Measurements from ENCODE around the gene NUBP2.
"Not testable (repeated sequence)": the region's sequence is repeated elsewhere in the genome, so short reads cannot be mapped to it uniquely, and the experiment has no call there.

Gene NUBP2

DNA sequence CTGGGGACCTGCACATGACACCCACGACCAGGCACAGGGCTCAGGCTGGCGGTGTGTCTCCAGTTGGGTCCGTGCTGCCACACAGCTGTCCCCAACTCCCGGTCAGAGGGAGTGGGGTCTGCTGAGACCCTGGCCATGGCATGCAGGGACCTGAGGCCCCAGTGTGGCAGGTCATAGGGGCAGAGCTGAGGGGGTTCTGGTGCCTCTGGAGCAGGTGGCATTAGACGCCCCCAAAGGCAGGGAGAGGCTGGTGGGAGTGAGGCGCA is 4.2 kb downstream of the NUBP2 start:
- DNase-seq: no peak

DNA sequence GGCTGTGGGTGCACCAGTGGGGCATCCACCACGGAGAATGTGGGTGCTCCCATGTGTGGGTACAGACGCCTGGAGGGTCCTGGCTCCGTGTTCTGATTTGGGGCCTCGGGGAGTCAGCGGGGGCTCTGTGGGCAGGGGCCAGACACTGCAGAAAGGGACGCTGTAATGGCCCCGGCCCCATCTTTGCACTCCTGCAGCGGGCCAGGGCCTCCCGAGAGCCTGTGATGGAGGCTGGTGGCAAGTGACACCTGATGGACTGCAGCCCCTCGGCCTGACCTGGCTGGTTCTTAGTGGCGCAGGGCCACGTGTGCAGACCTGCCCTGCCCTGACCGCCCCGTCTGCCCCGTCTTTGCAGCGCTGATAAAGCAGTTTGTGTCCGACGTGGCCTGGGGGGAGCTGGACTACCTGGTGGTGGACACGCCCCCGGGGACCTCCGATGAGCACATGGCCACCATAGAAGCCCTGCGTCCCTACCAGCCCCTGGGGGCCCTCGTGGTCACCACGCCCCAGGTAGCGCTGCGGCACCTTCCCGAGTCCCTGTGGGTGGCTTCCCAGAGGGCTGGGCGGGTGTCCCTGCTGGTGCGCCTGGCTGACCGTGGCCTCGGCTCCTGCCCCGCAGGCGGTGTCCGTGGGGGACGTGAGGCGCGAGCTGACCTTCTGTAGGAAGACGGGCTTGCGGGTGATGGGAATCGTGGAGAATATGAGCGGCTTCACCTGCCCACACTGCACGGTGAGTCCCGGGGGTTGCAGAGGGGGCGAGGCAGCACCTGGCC is 4.7 kb downstream of the NUBP2 start:
- DNase-seq: no peak

DNA sequence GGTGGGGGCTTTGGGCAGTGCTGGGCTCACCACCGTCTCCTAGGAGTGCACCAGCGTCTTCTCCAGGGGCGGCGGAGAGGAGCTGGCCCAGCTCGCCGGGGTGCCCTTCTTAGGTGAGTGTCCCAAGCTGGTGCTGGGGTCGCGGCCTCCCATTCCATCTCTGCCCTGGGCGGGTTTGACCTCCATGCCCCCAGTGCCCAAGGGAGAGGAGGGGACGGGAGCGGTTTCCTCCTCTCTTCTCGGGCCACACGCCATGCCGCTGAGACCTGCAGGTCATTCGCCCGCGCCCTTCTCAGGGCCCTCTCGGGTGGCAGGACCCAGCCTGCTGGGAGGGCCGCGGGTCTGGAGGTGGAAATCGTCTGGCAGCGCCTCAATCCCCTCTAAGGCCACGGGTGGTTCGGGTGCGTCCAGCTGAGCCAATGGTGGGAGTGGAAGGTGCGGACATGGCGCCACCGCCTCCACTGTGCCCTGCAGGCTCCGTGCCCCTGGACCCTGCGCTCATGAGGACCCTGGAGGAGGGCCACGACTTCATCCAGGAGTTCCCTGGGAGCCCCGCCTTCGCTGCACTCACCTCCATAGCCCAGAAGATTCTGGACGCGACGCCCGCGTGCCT is 5.4 kb downstream of the NUBP2 start:
- no peak for DNase-seq

DNA sequence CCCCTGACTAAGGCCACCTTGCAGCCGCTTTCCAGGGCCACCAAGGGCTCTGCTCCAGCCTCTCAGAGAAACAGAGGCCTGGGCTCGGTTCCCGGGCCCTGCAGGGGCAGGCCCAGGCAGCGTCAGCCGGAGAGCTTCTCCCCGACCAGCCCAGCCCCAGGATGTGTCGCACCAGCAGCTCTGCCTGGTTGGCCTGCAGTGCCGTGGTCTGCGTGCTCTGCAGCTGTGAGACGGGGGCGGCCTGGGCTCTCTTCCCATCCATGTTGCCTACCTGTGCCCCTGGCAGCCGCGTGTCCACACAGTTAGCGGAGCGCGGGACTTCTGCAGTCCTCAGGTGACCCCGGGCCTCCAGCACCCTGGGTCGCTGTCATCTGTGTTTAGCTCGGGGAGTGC is 5.9 kb downstream of the NUBP2 start:
- DNase-seq: no peak

DNA sequence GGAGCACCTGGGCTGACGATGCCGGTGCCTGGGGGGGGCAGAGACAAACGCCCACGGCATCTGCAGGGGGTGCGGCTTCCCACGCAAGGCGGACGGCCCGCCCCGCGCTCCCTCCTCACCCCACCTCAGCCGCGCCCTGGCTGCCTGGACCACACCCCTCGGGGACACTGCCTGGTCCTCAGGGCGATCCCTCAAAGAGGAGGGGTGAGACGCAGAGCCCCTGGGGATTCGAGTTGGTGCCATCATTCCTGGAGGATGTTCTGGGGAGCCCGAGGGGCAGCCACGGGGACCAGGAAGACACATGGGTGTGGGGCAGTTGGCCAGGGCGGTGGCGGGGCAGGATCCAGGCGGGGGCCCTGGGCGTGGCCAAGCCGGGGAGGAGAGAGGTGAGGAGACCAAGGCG is 6.9 kb downstream of the NUBP2 start:
- no peak for DNase-seq

DNA sequence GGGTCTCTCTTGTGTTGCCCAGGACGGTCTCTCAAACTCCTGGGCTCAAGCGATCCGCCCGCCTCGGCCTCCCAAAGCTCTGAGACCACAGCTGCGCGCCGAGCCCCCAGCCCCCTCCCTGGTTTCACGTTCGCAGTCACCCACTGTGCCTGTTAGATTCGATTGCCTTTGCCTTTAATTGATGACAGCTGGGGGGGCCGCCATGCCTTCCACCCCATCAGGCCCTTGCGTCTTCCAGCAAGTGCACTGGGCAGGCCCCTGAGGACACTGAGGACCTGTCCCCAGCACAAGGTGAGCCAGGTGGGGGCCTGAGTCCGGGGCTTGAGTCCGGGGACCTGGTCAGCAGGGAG is 7.5 kb downstream of the NUBP2 start:
- DNase-seq: no peak

DNA sequence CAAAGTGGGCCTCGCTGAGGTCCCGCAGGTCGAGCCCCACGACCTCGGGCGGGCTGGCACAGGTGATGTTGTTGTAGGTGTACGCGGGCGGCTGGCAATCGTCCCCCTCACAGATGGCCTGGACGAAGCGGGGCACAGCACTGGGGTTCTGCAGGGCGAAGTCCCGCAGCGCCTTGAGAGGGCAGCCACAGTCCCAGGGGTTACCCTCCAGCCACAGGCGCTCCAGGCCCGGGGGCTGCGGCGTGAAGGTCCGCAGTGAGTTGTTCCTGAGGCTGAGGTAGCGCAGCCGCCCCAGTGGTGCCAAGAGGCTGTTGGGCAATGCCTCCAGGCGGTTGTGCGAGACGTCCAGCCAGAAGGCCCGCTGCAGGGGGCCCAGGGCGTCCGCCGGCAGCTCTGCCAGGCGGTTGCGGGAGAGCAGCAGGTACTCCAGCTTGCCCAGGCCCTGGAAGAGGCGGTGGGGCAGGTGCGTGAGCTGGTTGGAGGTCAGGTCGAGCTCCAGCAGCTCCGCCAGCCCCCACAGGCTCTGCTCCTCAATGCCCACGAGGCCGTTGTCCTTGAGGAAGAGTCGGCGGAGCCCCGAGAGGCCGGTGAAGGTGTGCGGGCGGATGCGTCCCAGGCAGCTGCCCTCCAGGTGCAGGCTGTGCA is 8.0 kb downstream of the NUBP2 start:
- DNase-seq: no peak

DNA sequence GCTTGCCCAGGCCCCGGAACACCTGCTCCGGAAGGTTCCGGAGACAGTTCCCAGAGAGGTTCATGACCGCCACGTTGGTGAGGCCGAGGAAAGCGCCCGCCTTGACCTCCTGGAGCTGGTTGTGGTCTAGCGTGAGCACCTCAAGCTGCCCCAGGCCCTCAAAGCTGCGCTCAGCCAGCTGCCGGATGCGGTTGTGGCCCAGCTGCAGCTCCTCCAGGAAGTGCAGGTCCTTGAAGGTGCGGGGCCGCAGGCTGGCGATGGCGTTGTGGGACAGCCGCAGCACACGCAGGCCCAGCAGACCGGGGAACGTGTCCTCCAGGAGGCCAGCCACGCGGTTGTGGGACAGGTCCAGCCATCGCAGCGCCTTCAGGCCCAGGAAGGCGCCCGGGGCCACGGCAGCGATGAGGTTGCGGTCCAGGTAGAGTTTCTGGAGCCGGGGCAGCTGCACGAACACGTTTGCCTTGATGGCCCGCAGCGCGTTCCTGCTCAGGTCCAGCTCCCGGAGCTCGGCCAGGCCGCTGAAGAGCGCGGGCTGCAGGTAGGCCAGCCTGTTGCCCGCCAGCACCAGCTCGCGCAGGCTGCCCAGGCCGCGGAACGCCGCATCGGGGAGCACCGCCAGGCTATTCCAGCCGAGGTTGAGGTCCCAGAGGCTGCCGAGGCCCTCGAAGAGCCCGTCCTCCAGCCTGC is 8.6 kb downstream of the NUBP2 start:
- DNase-seq: no peak

DNA sequence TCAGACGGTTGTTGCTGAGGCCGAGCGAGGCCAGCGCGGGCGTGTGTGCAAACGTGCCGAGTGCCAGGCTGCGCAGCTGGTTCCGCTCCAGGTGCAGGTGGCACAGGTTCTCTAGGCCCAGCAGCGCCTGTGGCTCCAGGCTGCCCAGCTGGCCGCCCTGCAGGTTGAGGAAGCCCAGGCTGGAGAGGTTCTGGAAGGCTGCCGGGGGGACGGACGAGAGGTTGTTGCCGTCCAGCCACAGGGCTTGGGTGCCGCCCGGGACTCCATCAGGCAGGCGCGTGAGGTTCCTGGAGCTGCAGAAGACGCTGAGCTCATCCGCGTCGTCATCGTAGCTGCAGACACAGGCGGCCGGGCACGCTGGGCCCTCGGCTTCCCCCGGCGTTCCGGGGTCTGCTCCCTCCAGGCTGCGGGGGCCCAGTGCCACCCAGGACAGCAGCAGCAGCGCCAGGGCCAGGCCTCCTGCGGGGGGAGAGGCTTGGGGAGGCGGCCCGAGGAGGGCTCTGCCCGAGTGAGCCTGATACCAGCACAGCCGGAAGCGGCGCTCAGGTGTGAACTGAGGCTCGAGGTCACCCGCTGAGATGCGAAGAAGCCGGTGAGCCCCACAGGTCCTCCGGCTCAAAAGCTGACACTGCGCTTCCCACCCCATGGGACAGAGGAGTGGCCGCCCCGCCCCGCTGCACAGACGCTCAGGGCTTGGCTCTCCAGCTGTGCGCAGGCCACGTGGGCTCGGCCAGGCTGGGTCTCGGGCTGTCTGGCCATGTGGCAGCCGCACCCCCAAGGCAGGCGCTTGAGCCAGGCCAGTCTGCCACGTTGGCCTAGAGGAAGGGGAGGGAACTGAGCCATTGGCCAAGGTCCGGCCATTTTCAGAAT is 9.4 kb downstream of the NUBP2 start:
- DNase-seq: no peak

DNA sequence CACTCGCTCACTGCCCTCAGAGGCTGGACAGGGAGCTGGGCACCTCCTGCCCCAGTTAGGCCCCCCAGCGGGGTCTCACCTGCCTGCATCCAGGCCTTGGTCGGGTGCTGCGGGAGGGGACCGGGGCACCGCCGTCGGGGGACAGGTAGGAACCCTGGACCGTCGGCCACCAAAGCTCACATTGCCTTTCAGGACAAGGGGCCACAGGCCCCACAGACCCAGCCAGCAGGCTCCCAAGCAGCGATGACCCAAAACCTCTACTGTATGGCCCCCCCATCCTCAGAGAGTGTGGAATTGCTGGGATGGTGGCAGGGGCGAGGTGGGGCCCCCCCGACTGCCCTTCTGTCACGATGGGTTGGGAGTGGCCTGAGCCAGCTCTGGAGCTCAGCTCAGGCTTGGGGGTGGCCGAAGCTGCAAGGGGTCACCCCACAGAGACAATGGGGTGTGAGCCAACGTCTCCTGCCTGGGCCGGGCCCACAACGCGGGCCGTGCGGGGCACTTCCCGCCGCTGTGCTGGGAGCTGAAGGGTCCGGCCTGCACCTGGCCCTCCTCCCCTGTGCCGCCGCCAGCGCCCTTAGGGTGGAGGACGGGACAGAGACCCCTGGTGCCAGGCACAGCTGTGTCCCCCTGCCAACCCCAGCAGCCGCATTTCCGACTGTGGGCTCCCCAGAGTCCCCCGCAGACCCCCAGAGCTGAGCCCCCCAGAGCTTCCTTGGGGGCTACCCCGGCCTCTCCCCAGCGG is 10.2 kb downstream of the NUBP2 start:
- DNase-seq: no peak

DNA sequence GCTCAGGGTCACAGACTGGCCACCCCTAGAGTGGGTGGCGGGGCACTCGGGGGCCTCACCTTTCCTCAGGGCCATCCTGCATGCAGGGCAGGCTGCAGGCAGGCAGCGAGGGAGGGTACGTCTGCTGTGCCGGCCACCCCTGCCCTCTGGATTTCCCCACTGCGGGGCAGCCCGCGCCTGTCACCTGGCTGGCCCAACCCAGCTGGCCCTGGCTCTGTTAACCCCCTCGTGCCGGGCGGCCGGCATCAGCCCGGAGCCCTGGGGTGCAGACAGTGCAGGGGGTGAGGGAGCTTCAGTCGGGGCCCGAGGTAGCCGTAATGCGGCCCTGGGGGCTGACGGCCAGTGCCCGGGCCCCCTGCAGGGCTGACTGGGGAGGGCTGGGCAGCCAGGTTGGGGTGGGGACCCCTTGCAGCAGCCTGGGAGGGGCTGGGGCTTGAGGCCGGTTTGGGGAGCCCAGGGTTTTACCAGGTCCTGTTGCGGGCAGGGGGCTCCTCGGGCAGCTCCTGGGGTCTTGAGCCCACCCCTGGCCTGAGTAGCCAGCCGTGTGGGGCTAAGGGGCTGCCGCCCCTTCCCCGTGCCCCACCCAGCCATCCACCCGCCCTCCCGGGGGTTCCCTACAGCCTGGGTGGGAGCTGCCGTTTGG is 10.9 kb downstream of the NUBP2 start, which contains the start of gene IGFALS:
Gene IGFALS (minus strand): TSS at position 128 of the 643 bp plus-strand sequence. CDS start 53 bp downstream, at position 75.
- no peak for DNase-seq

DNA sequence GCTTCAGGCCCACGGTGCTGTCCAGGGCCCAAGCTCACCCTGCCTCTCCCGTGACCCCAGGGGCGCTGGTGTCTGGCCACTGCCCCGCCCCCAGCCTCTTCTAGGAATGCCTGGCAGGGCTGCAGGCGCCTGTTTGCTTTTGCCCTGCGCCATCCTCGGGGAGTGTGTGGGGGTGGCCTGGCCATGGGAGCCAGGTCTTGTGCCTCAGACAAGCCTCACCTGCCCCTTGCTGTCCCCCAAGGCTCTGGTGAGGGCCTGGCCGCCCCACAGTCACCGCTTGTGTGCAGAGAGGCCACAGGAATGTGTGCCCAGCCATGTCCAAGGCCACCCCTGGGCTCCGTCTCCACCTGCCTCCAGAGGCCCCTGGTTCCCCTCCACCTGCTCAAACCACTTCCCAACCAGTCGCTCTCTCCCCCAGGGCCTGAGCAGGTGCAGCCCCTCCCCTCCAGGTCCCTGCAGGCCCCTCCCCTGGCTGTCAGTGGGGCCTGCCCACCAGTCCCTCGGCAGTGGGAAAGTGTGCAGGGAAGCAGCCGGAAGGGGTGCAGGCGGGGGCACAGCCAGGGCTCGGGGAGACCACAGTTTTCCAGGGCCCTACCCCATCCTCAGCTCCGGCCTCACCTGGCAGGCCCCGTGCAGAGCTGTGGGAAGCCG is 11.6 kb downstream of the NUBP2 start:
- no peak for DNase-seq

DNA sequence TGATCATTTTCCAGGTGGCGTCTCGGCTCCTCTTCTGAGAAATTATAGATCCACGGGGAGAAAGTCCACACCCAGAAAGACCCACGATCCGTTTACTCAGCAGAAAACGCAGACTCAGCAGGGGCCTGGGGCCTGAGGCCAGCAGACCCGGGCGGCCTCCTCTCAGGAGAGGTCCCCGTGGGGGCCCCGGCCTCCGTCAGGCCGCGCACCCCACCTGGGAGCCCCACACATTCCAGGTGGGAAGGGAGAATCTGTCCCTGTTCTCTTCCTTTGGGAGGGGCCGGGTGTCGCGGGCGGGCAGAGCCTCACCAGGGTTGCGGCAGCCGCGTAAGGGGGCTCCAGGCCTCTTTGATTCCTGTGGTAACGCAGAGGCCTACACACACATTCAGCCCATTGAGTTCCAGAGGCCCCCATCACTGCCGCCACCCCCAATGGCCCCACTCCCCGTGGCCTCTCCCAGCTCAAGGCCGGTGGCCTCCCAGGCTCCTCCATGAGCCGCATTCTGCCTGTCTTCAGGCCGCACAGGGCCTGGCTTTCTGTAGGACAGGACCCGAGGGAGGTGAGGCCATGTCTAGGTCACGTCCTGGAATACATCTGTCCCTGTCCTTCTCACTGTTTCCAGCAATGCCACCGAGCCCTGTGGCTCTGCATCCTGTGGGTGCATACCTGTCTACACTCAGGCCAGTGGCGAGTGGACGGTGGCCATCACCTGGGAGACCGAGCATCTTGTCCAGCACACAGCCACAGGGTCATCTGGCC is 12.3 kb downstream of the NUBP2 start:
- DNase-seq: no peak

DNA sequence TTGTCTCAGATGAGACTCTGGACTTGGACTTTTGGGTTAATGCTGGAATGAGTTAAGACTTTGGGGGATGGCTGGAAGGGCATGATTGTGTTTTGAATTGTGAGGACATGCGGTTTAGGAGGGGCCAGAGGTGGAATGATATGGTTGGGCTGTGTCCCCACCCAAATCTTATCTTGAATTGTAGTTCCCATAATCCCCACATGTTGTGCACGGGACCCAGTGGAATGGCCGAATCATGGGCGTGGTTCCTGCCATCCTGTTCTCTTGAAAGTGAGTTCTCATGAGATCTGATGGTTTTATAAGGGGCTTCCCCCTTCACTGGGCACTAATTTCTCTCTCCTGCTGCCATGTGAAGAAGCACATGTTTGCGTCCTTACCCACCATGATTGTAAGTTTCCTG is 16.5 kb downstream of the NUBP2 start:
- DNase-seq: not testable (repeated sequence)

DNA sequence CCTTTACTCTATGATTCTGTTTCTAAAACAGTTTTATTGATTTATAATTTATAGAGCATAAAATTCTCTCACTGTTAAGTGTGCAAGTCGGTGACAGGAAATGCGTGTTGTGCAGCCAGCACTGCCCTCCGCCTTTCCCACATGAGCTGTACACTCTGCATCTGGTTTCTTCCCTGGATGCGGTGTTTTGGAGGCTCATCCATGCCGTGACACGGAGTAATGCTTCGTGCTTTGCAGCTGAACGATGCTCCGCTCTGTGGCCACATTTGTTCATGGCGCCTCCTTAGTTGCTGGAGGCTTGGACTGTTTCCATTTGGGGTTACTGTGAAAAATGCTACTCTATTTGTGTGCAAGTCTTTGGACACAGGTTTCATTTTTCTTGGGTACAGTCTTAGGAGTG is 17.9 kb downstream of the NUBP2 start:
- DNase-seq: no peak

DNA sequence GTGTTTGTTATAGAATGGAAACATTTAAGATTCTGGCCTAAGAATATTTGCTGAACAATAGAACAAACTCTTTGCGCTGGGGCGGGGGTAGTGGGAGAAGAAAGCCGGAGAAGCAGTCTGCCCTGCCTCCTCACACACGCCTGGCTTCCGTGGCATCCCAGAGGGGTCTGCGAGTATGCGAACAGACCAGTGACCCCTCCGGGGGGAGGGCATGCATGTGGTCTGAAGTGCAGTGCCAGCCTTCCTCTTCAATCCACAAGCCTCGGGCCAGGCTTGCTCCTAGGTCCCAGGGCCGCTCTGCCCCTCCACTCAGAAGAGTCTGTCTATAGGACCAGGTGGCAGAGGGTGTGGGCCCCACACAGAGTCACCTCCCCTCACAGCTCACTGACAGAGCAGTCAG is 24.9 kb downstream of the NUBP2 start:
- DNase-seq: no peak

DNA sequence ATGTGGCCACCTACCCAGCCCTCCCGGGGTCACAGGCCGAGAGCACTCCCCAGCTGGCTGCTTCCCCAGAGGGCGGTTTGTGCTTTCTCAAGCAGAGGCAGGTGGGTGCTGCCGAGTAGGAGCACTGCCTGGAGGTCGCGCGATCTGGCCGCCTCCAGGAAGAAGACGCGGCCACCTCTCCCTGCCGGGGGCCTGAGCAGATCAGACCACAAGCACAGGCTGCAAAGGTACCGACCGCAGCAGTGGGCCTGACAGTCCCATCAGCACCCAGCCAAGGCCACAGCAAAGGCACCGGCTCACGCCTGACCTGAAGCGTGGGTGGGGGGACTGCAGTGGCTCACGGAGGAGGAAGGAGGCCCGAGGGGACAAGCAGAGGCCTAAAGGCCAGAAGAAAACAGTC is 25.9 kb downstream of the NUBP2 start:
- DNase-seq: no peak

DNA sequence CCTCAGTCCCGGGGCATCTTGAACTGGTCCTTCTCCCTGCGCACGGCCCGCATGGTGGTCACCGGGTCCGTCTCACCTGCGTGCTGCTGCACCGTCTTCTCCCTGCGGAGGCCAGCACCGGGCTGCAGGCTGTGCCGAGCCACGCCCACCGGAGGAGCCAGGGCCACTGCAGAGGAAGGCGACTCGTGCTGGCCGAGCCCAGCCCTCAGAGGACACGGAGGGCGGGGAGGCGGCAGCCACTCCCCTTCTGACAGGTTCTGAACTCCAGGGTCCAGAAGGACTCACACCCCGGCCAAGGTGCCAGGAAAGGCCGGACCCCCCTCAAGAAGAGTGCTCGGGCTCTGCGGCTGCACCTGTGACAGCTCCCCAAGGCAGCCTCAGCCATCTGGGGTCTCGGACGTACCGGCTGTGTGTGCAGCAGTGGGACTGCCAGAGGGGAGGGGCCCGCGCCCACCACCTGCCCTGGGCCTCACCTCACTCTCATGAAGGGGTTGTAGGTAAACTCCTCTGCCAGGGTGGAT is 26.6 kb downstream of the NUBP2 start:
- no peak for DNase-seq

DNA sequence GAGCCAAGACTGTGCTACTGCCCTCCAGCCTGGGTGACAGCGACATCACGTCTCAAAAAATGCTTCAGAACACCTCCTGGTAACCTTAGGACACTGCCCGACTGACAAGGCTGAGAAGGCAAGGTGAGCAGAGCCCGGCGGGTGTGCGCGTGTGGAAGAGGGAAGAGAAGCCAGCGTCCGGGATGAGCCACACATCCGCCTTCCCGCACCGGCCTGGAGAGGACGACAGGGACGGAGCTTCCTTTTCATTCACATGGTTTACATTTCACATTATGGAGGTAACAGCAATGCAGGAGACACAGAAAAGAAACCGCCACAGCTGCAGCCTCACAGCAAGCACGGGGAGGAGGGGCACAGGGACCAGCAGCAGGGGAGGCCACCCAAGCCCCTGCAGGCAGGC is 27.3 kb downstream of the NUBP2 start:
- no peak for DNase-seq

DNA sequence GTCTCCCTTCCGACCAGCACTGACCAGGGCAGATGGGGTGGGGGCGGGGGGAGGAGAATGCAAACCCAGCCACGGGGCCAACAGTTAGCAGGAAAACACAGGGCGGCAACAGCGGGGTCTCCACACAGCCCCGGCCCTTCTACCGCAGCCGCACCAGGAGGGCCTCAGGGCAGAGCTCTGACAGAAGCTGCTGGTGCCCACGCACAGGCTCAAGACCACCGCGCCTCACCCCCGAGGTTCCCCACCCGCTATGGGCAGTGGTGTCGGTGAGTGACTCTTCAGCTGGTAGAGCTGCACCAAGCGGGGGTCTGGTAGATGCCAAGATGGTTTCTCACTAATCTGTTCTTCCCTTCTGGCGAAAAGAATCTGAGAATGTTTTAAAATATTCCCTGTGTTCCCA is 27.8 kb downstream of the NUBP2 start:
- no peak for DNase-seq

Data from stimulated activated CD4-positive, alpha-beta T cell treated with anti-CD3 and anti-CD28 coated beads, Interleukin-2, amount 100 ng/mL, for 24 hours (primary cell).